Mesenchymal stem cell (in vitro differentiated cells and primary cell): ENCODE results near the gene SERGEF.

Experiments used
- DNase-seq: peaks from one replicate; pipeline ENCODE4 v3.0.0-alpha.2; 2013
- H2AFZ ChIP-seq: one replicate; pipeline ENCODE4 v1.6.1; 2013; ENCODE audit warnings: low read depth, mild to moderate bottlenecking, control low read depth, inconsistent platforms, low read length, moderate library complexity
- H2AK5ac ChIP-seq: 2 replicates; pipeline ENCODE4 v1.6.1; 2013; ENCODE audit warnings: low read length, moderate library complexity, mild to moderate bottlenecking, inconsistent platforms; ENCODE audit not compliant: severe bottlenecking
- H2BK120ac ChIP-seq: one replicate; pipeline ENCODE4 v1.6.1; 2013; ENCODE audit warnings: low read depth, mild to moderate bottlenecking, inconsistent platforms, low read length, moderate library complexity
- H2BK12ac ChIP-seq, 2 experiments: one replicate each; pipeline ENCODE4 v1.6.1; 2013; ENCODE audit warnings: inconsistent platforms in 2 of 2, low read length in 2 of 2, mild to moderate bottlenecking in 2 of 2, moderate library complexity in 2 of 2, control low read depth in 1 of 2
- H2BK15ac ChIP-seq: one replicate; pipeline ENCODE4 v1.6.1; 2013; ENCODE audit warnings: mild to moderate bottlenecking, low read depth, inconsistent platforms; ENCODE audit not compliant: poor library complexity, severe bottlenecking
- H2BK5ac ChIP-seq: 2 replicates; pipeline ENCODE4 v1.6.1; 2013; ENCODE audit warnings: low read depth, mild to moderate bottlenecking, low read length, control low read depth, inconsistent platforms; ENCODE audit not compliant: poor library complexity, severe bottlenecking
- H3K14ac ChIP-seq, 2 experiments: one replicate each; pipeline ENCODE4 v1.6.1; 2013; ENCODE audit warnings: inconsistent platforms in 2 of 2, low read length in 2 of 2, control low read depth in 1 of 2, mild to moderate bottlenecking in 1 of 2, moderate library complexity in 1 of 2
- H3K18ac ChIP-seq, 2 experiments: one replicate each; pipeline ENCODE4 v1.6.1; 2013; ENCODE audit warnings: inconsistent platforms in 2 of 2, low read length in 2 of 2, control low read depth in 1 of 2, low read depth in 1 of 2, mild to moderate bottlenecking in 1 of 2
- H3K23ac ChIP-seq, 2 experiments: one replicate each; pipeline ENCODE4 v1.6.1; 2013; ENCODE audit warnings: inconsistent platforms in 2 of 2, low read length in 2 of 2, mild to moderate bottlenecking in 2 of 2, moderate library complexity in 2 of 2, control low read depth in 1 of 2
- H3K27ac ChIP-seq: 2 replicates; pipeline ENCODE4 v1.5.1; 2013; ENCODE audit warnings: mild to moderate bottlenecking, moderate library complexity, low read length, control low read depth, inconsistent platforms; ENCODE audit not compliant: poor library complexity, severe bottlenecking
- H3K27me3 ChIP-seq, 2 experiments: 2 replicates each; pipeline versions ENCODE4 v1.6.1 to v1.7.0; 2013; ENCODE audit warnings: low read length in 2 of 2, mild to moderate bottlenecking in 2 of 2, moderate library complexity in 2 of 2, control low read depth in 1 of 2, inconsistent platforms in 1 of 2; ENCODE audit not compliant: control insufficient read depth in 1 of 2, insufficient read depth in 1 of 2
- H3K36me3 ChIP-seq, 2 experiments: 2 replicates each; pipeline versions ENCODE4 v1.6.1 to v1.7.0; 2013; ENCODE audit warnings: low read length in 2 of 2, control low read depth in 1 of 2, inconsistent platforms in 1 of 2, low read depth in 1 of 2, mild to moderate bottlenecking in 1 of 2; ENCODE audit not compliant: insufficient read depth in 2 of 2, control insufficient read depth in 1 of 2
- H3K4ac ChIP-seq, 2 experiments: one replicate each; pipeline ENCODE4 v1.6.1; 2013; ENCODE audit warnings: inconsistent platforms in 2 of 2, low read length in 2 of 2, mild to moderate bottlenecking in 2 of 2, moderate library complexity in 2 of 2, control low read depth in 1 of 2, low read depth in 1 of 2
- H3K4me1 ChIP-seq: 2 replicates; pipeline ENCODE4 v1.6.1; 2013; ENCODE audit warnings: low read depth, low read length, control low read depth; ENCODE audit not compliant: control insufficient read depth, insufficient read depth
- H3K4me2 ChIP-seq: 2 replicates; pipeline ENCODE4 v1.6.1; 2013; ENCODE audit warnings: low read length, mild to moderate bottlenecking, inconsistent platforms; ENCODE audit not compliant: poor library complexity, severe bottlenecking
- H3K4me3 ChIP-seq, 2 experiments: 2 replicates each; pipeline versions ENCODE4 v1.5.1 to v1.7.0; 2013; ENCODE audit warnings: low read length in 2 of 2, mild to moderate bottlenecking in 2 of 2, control low read depth in 1 of 2, low read depth in 1 of 2; ENCODE audit not compliant: insufficient read depth in 1 of 2
- H3K79me1 ChIP-seq: replicated peaks from 2 replicates; pipeline ENCODE4 v1.6.1; 2013; ENCODE audit warnings: mild to moderate bottlenecking, control low read depth, low read length, inconsistent platforms; ENCODE audit not compliant: poor library complexity, severe bottlenecking
- H3K9ac ChIP-seq: 2 replicates; pipeline ENCODE4 v1.7.0; 2013; ENCODE audit warnings: mild to moderate bottlenecking, low read length, moderate library complexity
- H3K9me3 ChIP-seq: 2 replicates; pipeline ENCODE4 v1.7.0; 2013; ENCODE audit warnings: mild to moderate bottlenecking, low read length; ENCODE audit not compliant: control insufficient read depth
- H4K8ac ChIP-seq: one replicate; pipeline ENCODE4 v1.6.1; 2013; ENCODE audit warnings: inconsistent platforms, mild to moderate bottlenecking, low read length, moderate library complexity
- H4K91ac ChIP-seq: one replicate; pipeline ENCODE4 v1.6.1; 2013; ENCODE audit warnings: mild to moderate bottlenecking, low read length, inconsistent platforms
- WGBS: methylation state at CpG from one replicate; pipeline ENCODE4 v1.1.7; 2013; ENCODE audit warnings: mixed read lengths; 5-methylcytosine and 5-hydroxymethylcytosine counted together

SERGEF gene

DNA sequence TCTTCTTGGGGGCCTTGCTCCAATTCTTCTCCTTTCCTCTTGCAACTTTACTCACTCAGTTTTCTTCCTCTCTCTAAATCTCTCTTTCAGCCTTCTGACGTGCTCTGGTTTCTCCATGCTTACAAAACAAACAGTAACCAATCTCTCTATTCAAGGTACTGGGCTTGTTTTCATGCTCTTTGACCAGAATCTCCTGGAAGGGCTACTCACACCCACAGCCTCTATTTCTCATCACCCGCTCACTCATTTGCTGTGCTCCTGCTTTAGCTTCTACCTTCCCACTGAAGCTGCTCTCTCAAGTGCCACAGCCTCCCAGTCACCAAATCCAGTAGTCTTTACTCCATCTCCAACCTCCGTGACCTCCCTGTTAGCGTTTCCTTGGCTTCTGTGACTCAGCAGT is 60.4 kb downstream of the SERGEF start:
- no peak overlapping the region for H3K18ac ChIP-seq

DNA sequence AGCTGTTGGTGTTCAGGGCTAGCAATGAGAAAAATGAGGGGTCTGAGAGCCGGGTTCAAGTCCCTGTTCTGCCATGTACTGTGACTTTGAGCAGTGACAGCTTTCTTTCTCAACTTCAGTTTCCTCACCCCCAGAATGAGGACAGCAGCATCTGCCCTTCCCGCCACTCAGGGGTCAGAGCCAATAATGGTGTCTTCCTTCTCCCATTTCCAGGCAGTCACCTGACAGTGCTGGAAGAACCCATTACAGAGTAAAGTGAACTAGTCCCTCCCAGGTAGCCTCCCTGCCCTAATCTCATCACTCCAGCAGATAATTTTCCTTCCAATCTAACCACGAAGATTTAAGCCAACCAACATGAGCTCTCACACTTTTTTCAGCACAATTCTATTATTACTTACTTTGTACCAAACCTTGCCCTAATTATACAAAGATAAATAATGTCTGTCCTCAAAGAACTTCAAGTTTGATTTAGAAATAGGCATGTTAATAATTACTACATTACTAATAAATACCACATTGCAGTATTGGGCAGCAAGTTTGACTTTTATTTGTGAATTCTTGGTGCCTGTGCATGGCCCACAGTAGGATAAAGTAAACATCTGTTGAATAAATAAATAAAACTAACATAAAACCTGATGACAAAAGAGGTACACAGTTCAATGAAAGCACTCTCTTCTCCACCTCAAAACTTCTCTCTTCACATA is 61.0 kb downstream of the SERGEF start:
- Histone ChIP-seq H4K91ac (no peak overlapping the region), H3K36me3 (peaks cover 3 to 20% of the 10 kb centered on the region in 2 experiments), H3K4me3 (no peak overlapping the region), H3K9me3 (no peaks in the 10 kb centered on the region), H4K8ac (no peak overlapping the region), H3K79me1 (no peaks in the 10 kb centered on the region), H2BK120ac (no peak overlapping the region), H2BK15ac (no peak overlapping the region), H3K4me1 (no peaks in the 10 kb centered on the region), H3K14ac (no peak overlapping the region), H3K4me2 (no peak overlapping the region), H2AK5ac (no peak overlapping the region), H3K27me3 (no peaks in the 10 kb centered on the region), H3K4ac (no peak overlapping the region), H2BK12ac (no peak overlapping the region), H3K23ac (no peak overlapping the region), H3K9ac (no peak overlapping the region), H2AFZ (no peak overlapping the region), H3K18ac (no peak overlapping the region), H2BK5ac (no peak overlapping the region), H3K27ac (no peak overlapping the region)
- no peak for DNase-seq
- 96% methylated on average over 3 of the region's 3 CpGs for WGBS

More for the DNA sequence above, 60.4 kb downstream of the SERGEF start:
- Histone ChIP-seq H4K8ac (peak overlapping the region; percentile 41), H3K9me3 (no peaks in the 10 kb centered on the region), H3K27me3 (no peaks in the 10 kb centered on the region), H3K4me1 (no peaks in the 10 kb centered on the region), H3K14ac (no peak overlapping the region), H3K9ac (no peak overlapping the region), H2AFZ (no peak overlapping the region), H3K79me1 (no peaks in the 10 kb centered on the region), H3K23ac (no peak overlapping the region), H3K4me3 (no peak overlapping the region), H2BK5ac (no peak overlapping the region), H3K36me3 (peaks cover 3 to 20% of the 10 kb centered on the region in 2 experiments), H2BK12ac (no peak overlapping the region), H2AK5ac (no peak overlapping the region), H2BK15ac (no peak overlapping the region), H2BK120ac (no peak overlapping the region), H4K91ac (no peak overlapping the region), H3K4ac (no peak overlapping the region), H3K27ac (no peak overlapping the region), H3K4me2 (no peak overlapping the region)
- DNase-seq: no peak
- 84% methylated on average over 4 of the region's 4 CpGs for WGBS

DNA sequence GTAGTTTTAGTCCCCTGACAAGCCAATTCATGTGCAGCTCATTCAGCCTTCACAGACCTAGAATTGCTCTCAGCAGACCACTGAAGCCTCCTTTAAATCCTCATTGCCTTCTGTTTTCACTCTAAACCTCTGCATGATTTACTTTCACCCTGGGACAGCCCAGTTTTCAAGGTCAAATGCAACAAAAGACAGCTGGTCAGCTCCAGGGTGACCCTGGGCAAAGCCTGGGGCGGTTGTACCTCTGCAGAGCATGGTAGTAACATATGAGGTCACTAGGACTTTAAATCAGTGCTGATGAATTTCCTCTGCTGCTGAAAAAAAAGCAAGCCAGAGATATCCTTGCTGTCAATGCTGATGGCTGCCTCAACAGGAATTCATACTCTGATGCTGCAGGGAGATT is 62.2 kb downstream of the SERGEF start:
- Histone ChIP-seq H3K14ac (no peak overlapping the region), H3K9ac (no peak overlapping the region), H3K18ac (no peak overlapping the region), H2AFZ (no peak overlapping the region), H2BK5ac (no peak overlapping the region), H3K27ac (no peak overlapping the region), H4K8ac (no peak overlapping the region), H3K23ac (no peak overlapping the region), H3K9me3 (no peaks in the 10 kb centered on the region), H3K4ac (no peak overlapping the region), H3K4me2 (no peak overlapping the region), H2BK120ac (no peak overlapping the region), H2BK15ac (no peak overlapping the region), H3K27me3 (no peaks in the 10 kb centered on the region), H3K79me1 (no peaks in the 10 kb centered on the region), H2AK5ac (no peak overlapping the region), H2BK12ac (no peak overlapping the region), H3K36me3 (peaks cover 0 to 14% of the 10 kb centered on the region in 2 experiments), H3K4me3 (no peak overlapping the region), H3K4me1 (no peaks in the 10 kb centered on the region), H4K91ac (no peak overlapping the region)
- WGBS: 74% methylated on average over 1 of the region's 1 CpG
- no peak for DNase-seq

DNA sequence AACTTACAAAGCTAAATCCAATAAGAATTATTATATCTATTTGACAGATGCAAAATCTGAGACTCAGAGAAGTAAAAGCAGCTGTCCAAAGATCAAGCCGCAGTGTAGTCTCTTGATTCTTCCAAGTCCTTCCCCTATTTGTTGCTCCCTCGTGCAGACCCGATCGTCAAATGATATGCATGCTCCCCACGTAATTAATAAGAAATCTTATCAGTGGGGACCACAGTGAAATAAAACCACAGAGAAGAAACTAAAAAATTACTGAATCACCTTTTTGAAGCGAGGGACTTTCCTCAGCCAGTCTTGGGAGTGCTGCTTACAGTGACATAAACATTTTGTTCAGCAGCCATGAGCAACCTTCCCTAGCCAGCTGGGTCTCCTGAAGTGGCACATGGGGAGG is 64.6 kb downstream of the SERGEF start:
- H3K18ac ChIP-seq: no peak overlapping the region
- no peak overlapping the region for H3K4me2 ChIP-seq
- H3K36me3 ChIP-seq: peaks cover 0 to 11% of the 10 kb centered on the region in 2 experiments
- no peak overlapping the region for H2BK12ac ChIP-seq
- no peak overlapping the region for H2AFZ ChIP-seq
- H3K4me1 ChIP-seq: no peaks in the 10 kb centered on the region
- no peak overlapping the region for H3K27ac ChIP-seq
- no peak for DNase-seq
- no peak overlapping the region for H3K4me3 ChIP-seq
- H2BK15ac ChIP-seq: no peak overlapping the region
- no peak overlapping the region for H2AK5ac ChIP-seq
- H4K91ac ChIP-seq: no peak overlapping the region
- H3K79me1 ChIP-seq: no peaks in the 10 kb centered on the region
- H2BK5ac ChIP-seq: no peak overlapping the region
- H3K23ac ChIP-seq: no peak overlapping the region
- peaks cover 15% of the 10 kb centered on the region for H3K9me3 ChIP-seq
- no peaks in the 10 kb centered on the region for H3K27me3 ChIP-seq
- no peak overlapping the region for H3K14ac ChIP-seq
- 97% methylated on average over 6 of the region's 6 CpGs for WGBS
- H2BK120ac ChIP-seq: no peak overlapping the region
- no peak overlapping the region for H3K9ac ChIP-seq
- no peak overlapping the region for H3K4ac ChIP-seq
- no peak overlapping the region for H4K8ac ChIP-seq
